Stimulated activated naive CD8-positive, alpha-beta T cell treated with anti-CD3 and anti-CD28 coated beads, Interleukin-15, Interleukin-2, amounts not matched to agents 100 ng/mL and 50 ng/mL, for 24 hours (primary cell): ENCODE measurements around the gene TCAF1.
"Not testable (repeated sequence)": the region's sequence is repeated elsewhere in the genome, so short reads cannot be mapped to it uniquely, and the experiment has no call there.

Experiments
- H3K27ac Mint-ChIP-seq: one replicate; pipeline ENCODE4 v1.8.0; 2021; ENCODE audit warnings: mild to moderate bottlenecking, mixed read lengths
- H3K27me3 Mint-ChIP-seq: one replicate; pipeline ENCODE4 v1.8.0; 2021; ENCODE audit warnings: mixed read lengths
- H3K36me3 Mint-ChIP-seq: one replicate; pipeline ENCODE4 v1.8.0; 2021; ENCODE audit warnings: low read depth, mixed read lengths
- H3K4me1 Mint-ChIP-seq: one replicate; pipeline ENCODE4 v1.8.0; 2021; ENCODE audit warnings: low read depth, mixed read lengths
- H3K4me3 Mint-ChIP-seq: one replicate; pipeline ENCODE4 v1.8.0; 2021; ENCODE audit warnings: mild to moderate bottlenecking, mixed read lengths
- H3K9me3 Mint-ChIP-seq: one replicate; pipeline ENCODE4 v1.8.0; 2021; ENCODE audit warnings: mixed read lengths

TCAF1 gene

GRCh38 chr7:143810639-143811038 is 91.3 kb downstream of the TCAF1 start:
- H3K4me1 Mint-ChIP-seq, H3K27ac Mint-ChIP-seq, H3K36me3 Mint-ChIP-seq, H3K9me3 Mint-ChIP-seq, H3K4me3 Mint-ChIP-seq, H3K27me3 Mint-ChIP-seq: not testable (repeated sequence)

GRCh38 chr7:143806664-143807071 is 95.3 kb downstream of the TCAF1 start:
- H3K9me3 Mint-ChIP-seq, H3K4me3 Mint-ChIP-seq, H3K36me3 Mint-ChIP-seq, H3K4me1 Mint-ChIP-seq, H3K27me3 Mint-ChIP-seq, H3K27ac Mint-ChIP-seq: not testable (repeated sequence)
